Activated CD4-positive, alpha-beta T cell treated with anti-CD3 and anti-CD28 coated beads, Interleukin-2, amount 10 ng/mL, durations not matched to agents 7 days and 5 days (primary cell): ENCODE measurements around the gene MBD3L2. TPM values are rescaled to one million over a fixed set of nuclear protein-coding genes. Genes with fewer than 3 reads are reported as not detected.

Experiments used
- CTCF ChIA-PET: fragments of 350-600 bp; sonication (Branson Sonifier 250); formaldehyde crosslinking; loops from one replicate; lab custom pipeline; 2021; ENCODE audit warnings: antibody characterized with exemption; lab: Charles Lee
- POLR2A ChIA-PET: fragments of 350-600 bp; sonication (Branson Sonifier 250); formaldehyde crosslinking; loops from one replicate; lab custom pipeline; 2021; ENCODE audit warnings: antibody characterized with exemption; lab: Charles Lee
- DNase-seq: peaks from one replicate; pipeline ENCODE4 v3.0.0-alpha.2; 2020
- H3K27ac Mint-ChIP-seq: one replicate; pipeline ENCODE4 v1.8.0; 2021; ENCODE audit warnings: mild to moderate bottlenecking, moderate library complexity, mixed read lengths
- H3K27me3 Mint-ChIP-seq: one replicate; pipeline ENCODE4 v1.8.0; 2021; ENCODE audit warnings: mixed read lengths
- H3K36me3 Mint-ChIP-seq: one replicate; pipeline ENCODE4 v1.8.0; 2021; ENCODE audit warnings: low read depth, mixed read lengths
- H3K4me1 Mint-ChIP-seq: one replicate; pipeline ENCODE4 v1.8.0; 2021; ENCODE audit warnings: mixed read lengths
- H3K4me3 Mint-ChIP-seq: one replicate; pipeline ENCODE4 v1.8.0; 2021; ENCODE audit warnings: mild to moderate bottlenecking, moderate library complexity, mixed read lengths
- H3K9me3 Mint-ChIP-seq: one replicate; pipeline ENCODE4 v1.8.0; 2021; ENCODE audit warnings: mixed read lengths
- total RNA-seq, 2 experiments: library from RNA; stranded (reverse); gene quantifications; one replicate each; pipeline ENCODE4 v1.2.3, GENCODE V29; 2021

Gene MBD3L2
- total RNA-seq, 2 experiments from 2014 or later, result not detected

- Mint-ChIP-seq H3K9me3 (peaks cover 9% of the 10 kb centered on the region), H3K27me3 (no peaks in the 10 kb centered on the region), H3K36me3 (peaks cover 30% of the 10 kb centered on the region), H3K4me3 (peak overlapping the region; percentile 92), H3K27ac (peak overlapping the region; percentile 96), H3K4me1 (peaks cover 23% of the 10 kb centered on the region)
- DNase-seq, result no peak
- ChIA-PET CTCF (interaction anchor here (0.6 to 1.3 kb wide), 4 partner anchors 16 to 1107 kb away, joined by 3 read pairs; no protein-coding TSS in a partner anchor), POLR2A (interaction anchor here (1.5 kb wide), 1 partner anchor 31 kb away, joined by 9 read pairs; no protein-coding TSS in a partner anchor)
These were observed 19.5 kb downstream of the MBD3L2 start for GRCh38 chr19:7068599-7068998.

- H3K4me1 Mint-ChIP-seq, result peaks cover 24% of the 10 kb centered on the region
- H3K27me3 Mint-ChIP-seq, result no peaks in the 10 kb centered on the region
- peaks cover 37% of the 10 kb centered on the region for H3K36me3 Mint-ChIP-seq
- ChIA-PET POLR2A (interaction anchor here (0.6 to 1.5 kb wide), 2 partner anchors 30 to 129 kb away, joined by 5 to 9 read pairs; no protein-coding TSS in a partner anchor), CTCF (interaction anchor here (0.5 to 1.9 kb wide), 8 partner anchors 15 to 1107 kb away, joined by 3 to 5 read pairs (median 3); no protein-coding TSS in a partner anchor)
- DNase-seq, result peak; percentile 99
- peaks cover 11% of the 10 kb centered on the region for H3K9me3 Mint-ChIP-seq
- peak within 1 kb of the TSS; percentile 96 for H3K27ac Mint-ChIP-seq
- peak within 1 kb of the TSS; percentile 92 for H3K4me3 Mint-ChIP-seq
These were observed 20.2 kb downstream of the MBD3L2 start, which contains the start of gene ZNF557 for GRCh38 chr19:7069042-7069903. TSS of gene ZNF557 (plus strand) at chr19:7069703. CDS start at chr19:7075075, 5,372 bp downstream.

GRCh38 chr19:7069904-7070226, 20.7 kb downstream of the MBD3L2 start:
- peaks cover 13% of the 10 kb centered on the region for H3K9me3 Mint-ChIP-seq
- CTCF ChIA-PET, result interaction anchor here (0.5 to 1.9 kb wide), 6 partner anchors 14 to 799 kb away, joined by 3 to 5 read pairs (median 4); no protein-coding TSS in a partner anchor
- H3K36me3 Mint-ChIP-seq, result peaks cover 42% of the 10 kb centered on the region
- no peak for DNase-seq
- H3K27me3 Mint-ChIP-seq, result no peaks in the 10 kb centered on the region
- H3K4me1 Mint-ChIP-seq, result peaks cover 26% of the 10 kb centered on the region
- POLR2A ChIA-PET, result interaction anchor here (1.5 kb wide), 1 partner anchor 30 kb away, joined by 9 read pairs; no protein-coding TSS in a partner anchor
- peak overlapping the region; percentile 96 for H3K27ac Mint-ChIP-seq
- peak overlapping the region; percentile 92 for H3K4me3 Mint-ChIP-seq

- Mint-ChIP-seq H3K9me3 (peaks cover 20% of the 10 kb centered on the region), H3K4me3 (no peak overlapping the region)
- POLR2A ChIA-PET, result no interaction called here
These were observed 23.4 kb downstream of the MBD3L2 start for GRCh38 chr19:7072541-7072940.

GRCh38 chr19:7074705-7075282, 25.7 kb downstream of the MBD3L2 start:
- no peaks in the 10 kb centered on the region for H3K27me3 Mint-ChIP-seq
- H3K27ac Mint-ChIP-seq, result no peak overlapping the region
- POLR2A ChIA-PET, result no interaction called here
- no peak overlapping the region for H3K4me3 Mint-ChIP-seq
- peaks cover 23% of the 10 kb centered on the region for H3K4me1 Mint-ChIP-seq
- CTCF ChIA-PET, result no interaction called here
- peaks cover 88% of the 10 kb centered on the region for H3K36me3 Mint-ChIP-seq
- peak; percentile 2 for DNase-seq
- peaks cover 37% of the 10 kb centered on the region for H3K9me3 Mint-ChIP-seq

More at GRCh38 chr19:7072541-7072940, 23.4 kb downstream of the MBD3L2 start:
- H3K27ac Mint-ChIP-seq, result peak overlapping the region; percentile 34
- CTCF ChIA-PET, result interaction anchor here (1.1 kb wide), 1 partner anchor 8 kb away, joined by 4 read pairs; no protein-coding TSS in a partner anchor
- H3K27me3 Mint-ChIP-seq, result no peaks in the 10 kb centered on the region
- peaks cover 68% of the 10 kb centered on the region for H3K36me3 Mint-ChIP-seq
- DNase-seq, result peak; percentile 0
- H3K4me1 Mint-ChIP-seq, result peaks cover 26% of the 10 kb centered on the region

GRCh38 chr19:7076151-7076550, 27.0 kb downstream of the MBD3L2 start:
- Mint-ChIP-seq H3K36me3 (peaks cover 91% of the 10 kb centered on the region), H3K9me3 (peaks cover 46% of the 10 kb centered on the region), H3K27me3 (no peaks in the 10 kb centered on the region), H3K27ac (no peak overlapping the region), H3K4me3 (no peak overlapping the region), H3K4me1 (peaks cover 13% of the 10 kb centered on the region)
- peak; percentile 3 for DNase-seq
- POLR2A ChIA-PET, result no interaction called here
- CTCF ChIA-PET, result no interaction called here

GRCh38 chr19:7078008-7078407, 28.9 kb downstream of the MBD3L2 start:
- peaks cover 5% of the 10 kb centered on the region for H3K4me1 Mint-ChIP-seq
- ChIA-PET CTCF (interaction anchor here (0.6 to 0.7 kb wide), 2 partner anchors 132 to 866 kb away, joined by 4 read pairs; no protein-coding TSS in a partner anchor), POLR2A (no interaction called here)
- H3K9me3 Mint-ChIP-seq, result peaks cover 48% of the 10 kb centered on the region
- H3K4me3 Mint-ChIP-seq, result no peak overlapping the region
- DNase-seq, result peak; percentile 4
- H3K27me3 Mint-ChIP-seq, result no peaks in the 10 kb centered on the region
- no peak overlapping the region for H3K27ac Mint-ChIP-seq
- H3K36me3 Mint-ChIP-seq, result peaks cover 96% of the 10 kb centered on the region

GRCh38 chr19:7083076-7083956, 34.2 kb downstream of the MBD3L2 start:
- peaks cover 1% of the 10 kb centered on the region for H3K4me1 Mint-ChIP-seq
- no peaks in the 10 kb centered on the region for H3K27me3 Mint-ChIP-seq
- ChIA-PET CTCF (interaction anchor here (0.7 to 1.8 kb wide), 5 partner anchors 13 to 262 kb away, joined by 3 to 8 read pairs (median 4); partner anchors contain the start of gene ZNF557), POLR2A (no interaction called here)
- no peak for DNase-seq
- peak overlapping the region; percentile 9 for H3K27ac Mint-ChIP-seq
- H3K4me3 Mint-ChIP-seq, result no peak overlapping the region
- H3K9me3 Mint-ChIP-seq, result peaks cover 50% of the 10 kb centered on the region
- H3K36me3 Mint-ChIP-seq, result peaks cover 80% of the 10 kb centered on the region

- Mint-ChIP-seq H3K4me3 (no peak overlapping the region), H3K36me3 (peaks cover 36% of the 10 kb centered on the region), H3K4me1 (peaks cover 6% of the 10 kb centered on the region), H3K27me3 (no peaks in the 10 kb centered on the region), H3K9me3 (peaks cover 52% of the 10 kb centered on the region), H3K27ac (no peak overlapping the region)
- DNase-seq, result no peak
- CTCF ChIA-PET, result no interaction called here
- POLR2A ChIA-PET, result no interaction called here
These were observed 39.9 kb downstream of the MBD3L2 start for GRCh38 chr19:7088999-7089398.

GRCh38 chr19:7098096-7098495, 49.0 kb downstream of the MBD3L2 start:
- Mint-ChIP-seq H3K27me3 (peaks cover 2% of the 10 kb centered on the region), H3K4me3 (peak overlapping the region; percentile 83), H3K4me1 (peaks cover 30% of the 10 kb centered on the region), H3K27ac (peak overlapping the region; percentile 95), H3K36me3 (peaks cover 13% of the 10 kb centered on the region), H3K9me3 (peaks cover 36% of the 10 kb centered on the region)
- no peak for DNase-seq
- CTCF ChIA-PET, result no interaction called here
- POLR2A ChIA-PET, result no interaction called here

- H3K36me3 Mint-ChIP-seq, result peaks cover 13% of the 10 kb centered on the region
- peak overlapping the region; percentile 95 for H3K27ac Mint-ChIP-seq
- peak overlapping the region; percentile 83 for H3K4me3 Mint-ChIP-seq
- peaks cover 2% of the 10 kb centered on the region for H3K27me3 Mint-ChIP-seq
- peaks cover 30% of the 10 kb centered on the region for H3K4me1 Mint-ChIP-seq
- H3K9me3 Mint-ChIP-seq, result peaks cover 32% of the 10 kb centered on the region
- ChIA-PET POLR2A (interaction anchor here (1.0 kb wide), 1 partner anchor 30 kb away, joined by 9 read pairs; the partner anchor contains the start of gene ZNF557), CTCF (interaction anchor here (0.7 to 1.3 kb wide), 9 partner anchors 11 to 582 kb away, joined by 3 to 5 read pairs (median 4); partner anchors contain the start of gene TRAPPC5)
- DNase-seq, result peak; percentile 89
These were observed 49.8 kb downstream of the MBD3L2 start for GRCh38 chr19:7098701-7099596.
